ENCODE data around the gene TPM2.

Gene TPM2

GRCh38 chr9:35679091-35679490, 10.6 kb downstream of the TPM2 start:
- TF ChIP-seq POLR2AphosphoS5 (IDR thresholded peaks at IDR 0.05; ENCODE audit: low read depth, low read length), result no peak
- TF ChIP-seq REST (IDR thresholded peaks at IDR 0.05; ENCODE audit: insufficient read depth in 1 of 2, low read depth in 2 of 2, low read length in 2 of 2), result no peak
- TF ChIP-seq TAF1 (IDR thresholded peaks at IDR 0.05; ENCODE audit: borderline replicate concordance, insufficient read depth, low read length), result no peak
- no peak for TF ChIP-seq FOXP2 (optimal IDR thresholded peaks at IDR 0.05; ENCODE audit: borderline replicate concordance, extremely low read depth, extremely low read length, insufficient read depth)
- TF ChIP-seq SIN3A (IDR thresholded peaks at IDR 0.05; ENCODE audit: borderline replicate concordance, insufficient read depth, low read length), result no peak

GRCh38 chr9:35675732-35676392, 13.9 kb downstream of the TPM2 start:
- no peak for TF ChIP-seq POLR2AphosphoS5 (IDR thresholded peaks at IDR 0.05; ENCODE audit: low read depth, low read length)
- TF ChIP-seq FOXP2 (optimal IDR thresholded peaks at IDR 0.05; ENCODE audit: borderline replicate concordance, extremely low read depth, extremely low read length, insufficient read depth), result no peak

DNA sequence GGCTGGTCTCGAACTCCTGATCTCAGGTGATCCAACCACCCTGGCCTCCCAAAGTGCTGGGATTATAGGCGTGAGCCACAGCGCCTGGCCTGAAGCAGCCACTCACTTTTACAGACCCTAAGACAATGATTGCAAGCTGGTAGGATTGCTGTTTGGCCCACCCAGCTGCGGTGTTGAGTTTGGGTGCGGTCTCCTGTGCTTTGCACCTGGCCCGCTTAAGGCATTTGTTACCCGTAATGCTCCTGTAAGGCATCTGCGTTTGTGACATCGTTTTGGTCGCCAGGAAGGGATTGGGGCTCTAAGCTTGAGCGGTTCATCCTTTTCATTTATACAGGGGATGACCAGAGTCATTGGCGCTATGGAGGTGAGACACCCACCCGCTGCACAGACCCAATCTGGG, 14.5 kb downstream of the TPM2 start:
- TF ChIP-seq SIN3A (IDR thresholded peaks at IDR 0.05; ENCODE audit: borderline replicate concordance, insufficient read depth, low read length) (no peak), REST (IDR thresholded peaks at IDR 0.05; ENCODE audit: insufficient read depth in 1 of 2, low read depth in 2 of 2, low read length in 2 of 2) (no peak)

- TF ChIP-seq REST (IDR thresholded peaks at IDR 0.05; ENCODE audit: insufficient read depth in 1 of 2, low read depth in 2 of 2, low read length in 2 of 2), result no peak
- no peak for TF ChIP-seq SIN3A (IDR thresholded peaks at IDR 0.05; ENCODE audit: borderline replicate concordance, insufficient read depth, low read length)
- no peak for TF ChIP-seq TAF1 (IDR thresholded peaks at IDR 0.05; ENCODE audit: borderline replicate concordance, insufficient read depth, low read length)
- TF ChIP-seq POLR2AphosphoS5 (IDR thresholded peaks at IDR 0.05; ENCODE audit: low read depth, low read length), result no peak
- TF ChIP-seq FOXP2 (optimal IDR thresholded peaks at IDR 0.05; ENCODE audit: borderline replicate concordance, extremely low read depth, extremely low read length, insufficient read depth), result no peak
Measured at GRCh38 chr9:35674025-35674361, 15.7 kb downstream of the TPM2 start.

DNA sequence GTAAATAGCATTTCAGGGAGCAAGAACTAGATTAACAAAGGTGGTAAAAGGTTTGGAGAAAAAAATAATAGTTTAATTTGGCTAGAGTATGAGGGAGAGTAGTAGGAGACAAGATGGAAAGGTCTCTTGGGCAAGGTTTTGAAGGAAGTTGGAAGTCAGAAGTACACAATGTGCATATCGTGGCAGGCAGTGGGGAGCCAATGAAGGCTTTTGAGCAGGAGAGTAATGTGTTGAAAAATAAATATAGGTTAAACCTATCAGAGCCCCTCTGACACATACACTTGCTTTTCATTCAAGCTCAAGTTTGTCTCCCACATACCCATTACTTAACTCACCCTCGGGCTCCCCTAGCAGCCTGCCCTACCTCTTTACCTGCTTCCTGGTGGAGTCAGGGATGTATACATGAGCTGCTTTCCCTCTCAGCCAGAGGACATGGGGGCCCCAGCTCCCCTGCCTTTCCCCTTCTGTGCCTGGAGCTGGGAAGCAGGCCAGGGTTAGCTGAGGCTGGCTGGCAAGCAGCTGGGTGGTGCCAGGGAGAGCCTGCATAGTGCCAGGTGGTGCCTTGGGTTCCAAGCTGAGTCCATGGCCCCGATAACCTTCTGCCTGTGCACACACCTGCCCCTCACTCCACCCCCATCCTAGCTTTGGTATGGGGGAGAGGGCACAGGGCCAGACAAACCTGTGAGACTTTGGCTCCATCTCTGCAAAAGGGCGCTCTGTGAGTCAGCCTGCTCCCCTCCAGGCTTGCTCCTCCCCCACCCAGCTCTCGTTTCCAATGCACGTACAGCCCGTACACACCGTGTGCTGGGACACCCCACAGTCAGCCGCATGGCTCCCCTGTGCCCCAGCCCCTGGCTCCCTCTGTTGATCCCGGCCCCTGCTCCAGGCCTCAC, 16.3 kb downstream of the TPM2 start, which contains the start of gene CA9:
Gene CA9, plus strand, starts transcription at position 797 of the 893 bp plus-strand sequence. Its CDS starts 32 bp downstream, at position 829.
- TF ChIP-seq TAF1 (IDR thresholded peaks at IDR 0.05; ENCODE audit: borderline replicate concordance, insufficient read depth, low read length) (no peak), REST (IDR thresholded peaks at IDR 0.05; ENCODE audit: insufficient read depth in 1 of 2, low read depth in 2 of 2, low read length in 2 of 2) (no peak), SIN3A (IDR thresholded peaks at IDR 0.05; ENCODE audit: borderline replicate concordance, insufficient read depth, low read length) (no peak), POLR2AphosphoS5 (IDR thresholded peaks at IDR 0.05; ENCODE audit: low read depth, low read length) (no peak), FOXP2 (optimal IDR thresholded peaks at IDR 0.05; ENCODE audit: borderline replicate concordance, extremely low read depth, extremely low read length, insufficient read depth) (no peak)

All from PFSK-1 (cell line).